ENCODE data around the gene CACNA1G. TPM values are rescaled to one million over a fixed set of nuclear protein-coding genes. Genes with fewer than 3 reads are reported as not detected.

The CACNA1G gene
- total RNA-seq, 3 donors from 2014 or later, result 0.32 to 2.6 (median 2.3) TPM

GRCh38 chr17:50521514-50521913, 39.0 kb upstream of the CACNA1G start:
- no peaks in the 10 kb centered on the region for H3K4me1 ChIP-seq
- H3K27me3 ChIP-seq, result no peaks in the 10 kb centered on the region
- no peaks in the 10 kb centered on the region for H3K36me3 ChIP-seq
- DNase-seq (ENCODE audit: low spot score in 2 of 2), result no peak
- no peak for TF ChIP-seq POLR2A (IDR thresholded peaks at IDR 0.05)
- no peak for TF ChIP-seq POLR2AphosphoS5 (IDR thresholded peaks at IDR 0.05)
- TF ChIP-seq, protein P1, sequence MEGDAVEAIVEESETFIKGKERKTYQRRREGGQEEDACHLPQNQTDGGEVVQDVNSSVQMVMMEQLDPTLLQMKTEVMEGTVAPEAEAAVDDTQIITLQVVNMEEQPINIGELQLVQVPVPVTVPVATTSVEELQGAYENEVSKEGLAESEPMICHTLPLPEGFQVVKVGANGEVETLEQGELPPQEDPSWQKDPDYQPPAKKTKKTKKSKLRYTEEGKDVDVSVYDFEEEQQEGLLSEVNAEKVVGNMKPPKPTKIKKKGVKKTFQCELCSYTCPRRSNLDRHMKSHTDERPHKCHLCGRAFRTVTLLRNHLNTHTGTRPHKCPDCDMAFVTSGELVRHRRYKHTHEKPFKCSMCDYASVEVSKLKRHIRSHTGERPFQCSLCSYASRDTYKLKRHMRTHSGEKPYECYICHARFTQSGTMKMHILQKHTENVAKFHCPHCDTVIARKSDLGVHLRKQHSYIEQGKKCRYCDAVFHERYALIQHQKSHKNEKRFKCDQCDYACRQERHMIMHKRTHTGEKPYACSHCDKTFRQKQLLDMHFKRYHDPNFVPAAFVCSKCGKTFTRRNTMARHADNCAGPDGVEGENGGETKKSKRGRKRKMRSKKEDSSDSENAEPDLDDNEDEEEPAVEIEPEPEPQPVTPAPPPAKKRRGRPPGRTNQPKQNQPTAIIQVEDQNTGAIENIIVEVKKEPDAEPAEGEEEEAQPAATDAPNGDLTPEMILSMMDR (IDR thresholded peaks at IDR 0.05), result no peak
- no peak overlapping the region for H3K27ac ChIP-seq
- no peaks in the 10 kb centered on the region for H3K9me3 ChIP-seq
- H3K4me3 ChIP-seq, result no peak overlapping the region
- intact Hi-C loops (cut with DNase I; ENCODE audit: low total_unique reads), result loop anchor here (5.0 kb wide), 1 partner anchor 694 kb away; no protein-coding TSS in a partner anchor

GRCh38 chr17:50522766-50523165, 37.7 kb upstream of the CACNA1G start:
- no peaks in the 10 kb centered on the region for H3K9me3 ChIP-seq
- no peaks in the 10 kb centered on the region for H3K4me1 ChIP-seq
- H3K27me3 ChIP-seq, result no peaks in the 10 kb centered on the region
- peak overlapping the region; percentile 18 to 61 for H3K27ac ChIP-seq
- DNase-seq (ENCODE audit: low spot score in 2 of 2), result no peak
- intact Hi-C loops (cut with DNase I; ENCODE audit: low total_unique reads), result loop anchor here (5.0 kb wide), 1 partner anchor 695 kb away; no protein-coding TSS in a partner anchor
- H3K36me3 ChIP-seq, result no peaks in the 10 kb centered on the region
- TF ChIP-seq, protein P1 (IDR thresholded peaks at IDR 0.05), result no peak
- TF ChIP-seq POLR2AphosphoS5 (IDR thresholded peaks at IDR 0.05) (no peak), POLR2A (IDR thresholded peaks at IDR 0.05) (no peak)
- no peak overlapping the region for H3K4me3 ChIP-seq

GRCh38 chr17:50523208-50523607, 37.3 kb upstream of the CACNA1G start:
- peak in 1 of 2 donors; percentile 83 for DNase-seq (ENCODE audit: low spot score in 2 of 2)
- Histone ChIP-seq H3K9me3 (no peaks in the 10 kb centered on the region), H3K36me3 (no peaks in the 10 kb centered on the region), H3K4me1 (no peaks in the 10 kb centered on the region), H3K27me3 (no peaks in the 10 kb centered on the region), H3K4me3 (no peak overlapping the region), H3K27ac (peak overlapping the region; percentile 18 to 61)
- no peak for TF ChIP-seq POLR2AphosphoS5 (IDR thresholded peaks at IDR 0.05)
- TF ChIP-seq, protein P1 (IDR thresholded peaks at IDR 0.05), result no peak
- intact Hi-C loops (cut with DNase I; ENCODE audit: low total_unique reads), result loop anchor here (5.0 kb wide), 1 partner anchor 696 kb away; no protein-coding TSS in a partner anchor

- H3K9me3 ChIP-seq, result no peaks in the 10 kb centered on the region
- H3K4me3 ChIP-seq, result no peak overlapping the region
- TF ChIP-seq, protein P1 (IDR thresholded peaks at IDR 0.05), result no peak
- no peak for TF ChIP-seq POLR2AphosphoS5 (IDR thresholded peaks at IDR 0.05)
- TF ChIP-seq POLR2A (IDR thresholded peaks at IDR 0.05), result no peak
- H3K36me3 ChIP-seq, result no peaks in the 10 kb centered on the region
- no peak overlapping the region for H3K27ac ChIP-seq
- H3K27me3 ChIP-seq, result no peaks in the 10 kb centered on the region
- intact Hi-C loops (cut with DNase I; ENCODE audit: low total_unique reads), result loop anchor here (5.0 kb wide), 1 partner anchor 698 kb away; no protein-coding TSS in a partner anchor
- no peaks in the 10 kb centered on the region for H3K4me1 ChIP-seq
- DNase-seq (ENCODE audit: low spot score in 2 of 2), result no peak
Measured at GRCh38 chr17:50524838-50525237, 35.7 kb upstream of the CACNA1G start.

- H3K27ac ChIP-seq, result no peak overlapping the region
- intact Hi-C loops (cut with DNase I; ENCODE audit: low total_unique reads), result loop anchor here (1.0 kb wide), 1 partner anchor 15 kb away; no protein-coding TSS in a partner anchor
- TF ChIP-seq POLR2A (IDR thresholded peaks at IDR 0.05), result no peak
- TF ChIP-seq POLR2AphosphoS5 (IDR thresholded peaks at IDR 0.05), result no peak
- TF ChIP-seq, protein P1 (IDR thresholded peaks at IDR 0.05), result no peak
- peaks cover 3% of the 10 kb centered on the region in 2 donors for H3K4me1 ChIP-seq
- no peaks in the 10 kb centered on the region for H3K36me3 ChIP-seq
- DNase-seq (ENCODE audit: low spot score in 2 of 2), result no peak
- no peaks in the 10 kb centered on the region for H3K9me3 ChIP-seq
- no peak overlapping the region for H3K4me3 ChIP-seq
- H3K27me3 ChIP-seq, result peaks cover 0 to 1% of the 10 kb centered on the region in 2 donors
Measured at GRCh38 chr17:50527155-50527762, 33.3 kb upstream of the CACNA1G start.

Measured in breast epithelium (tissue), 4 donors.